ENCODE data around the gene NME4. TPM values are rescaled to one million over a fixed set of nuclear protein-coding genes. Genes with fewer than 3 reads are reported as not detected.

The NME4 gene
- polyA plus RNA-seq, 1 of the 3 experiments (the other 2 are of a cell fraction), result 509 TPM

- TF ChIP-seq FOXM1 (IDR thresholded peaks at IDR 0.05; ENCODE audit: low read depth) (no peak), MEF2A (IDR thresholded peaks at IDR 0.05; ENCODE audit: borderline replicate concordance, low read depth) (no peak), ZBTB33 (IDR thresholded peaks at IDR 0.05; ENCODE audit: borderline replicate concordance, low read depth) (no peak), IRF3 (IDR thresholded peaks at IDR 0.05; ENCODE audit: low read depth, low read length) (no peak), RXRA (IDR thresholded peaks at IDR 0.05; ENCODE audit: borderline replicate concordance, low read depth) (no peak), SMC3 (IDR thresholded peaks at IDR 0.05; ENCODE audit: low read depth, low read length) (no peak), FOSL2 (IDR thresholded peaks at IDR 0.05; ENCODE audit: borderline replicate concordance, low read depth) (no peak)
These were observed 28.2 kb downstream of the NME4 start, which contains the start of gene RAB11FIP3 (continued) for GRCh38 chr16:425082-425718.

GRCh38 chr16:425740-426114, 28.7 kb downstream of the NME4 start:
- Histone ChIP-seq H3K27me3 (ENCODE audit: insufficient read depth) (no peaks in the 10 kb centered on the region), H3K9ac (peak overlapping the region; percentile 54; the same call in 1 of the 2 replicates), H3K9me3 (no peaks in the 10 kb centered on the region), H2AFZ (ENCODE audit: low read depth) (no peak overlapping the region), H3K79me2 (ENCODE audit: insufficient read depth) (peaks cover 46% of the 10 kb centered on the region), H3K9me2 (no peaks in the 10 kb centered on the region), H3K4me2 (no peak overlapping the region; the same call in 1 of the 2 replicates), H4K20me1 (ENCODE audit: insufficient read depth) (peaks cover 41% of the 10 kb centered on the region), H3K27ac (ENCODE audit: low read depth in 2 of 2, low read length in 1 of 2) (peak overlapping the region; percentile 78 to 92; a peak in 3 of 4 replicates), H3F3A (replicated peaks; ENCODE audit: insufficient read depth) (peaks cover 20% of the 10 kb centered on the region), H3K4me3 (ENCODE audit: low read depth in 2 of 2, low read length in 1 of 2) (peak overlapping the region; percentile 70), H3K4me1 (ENCODE audit: control insufficient read depth in 1 of 2, insufficient read depth in 2 of 2, low read depth in 1 of 2, low read length in 1 of 2) (peaks cover 18 to 20% of the 10 kb centered on the region in 2 experiments), H3K36me3 (replicated peaks in 1 of 2; ENCODE audit: control insufficient read depth in 1 of 2, insufficient read depth in 2 of 2, low read length in 1 of 2) (peaks cover 0 to 6% of the 10 kb centered on the region in 2 experiments)
- POLR2A ChIA-PET, result interaction anchor here (0.9 kb wide), 1 partner anchor 101 kb away, joined by 4 read pairs; no protein-coding TSS in a partner anchor
- no peak for DNase-seq
- TF ChIP-seq MXI1 (IDR thresholded peaks at IDR 0.05; ENCODE audit: low read depth, low read length) (no peak), NFIC (IDR thresholded peaks at IDR 0.05; ENCODE audit: borderline replicate concordance) (no peak)
- CTCF ChIA-PET, result interaction anchor here (0.9 to 3.1 kb wide), 6 partner anchors 13 to 140 kb away, joined by 3 to 7 read pairs (median 3); partner anchors contain the start of gene DECR2
- WGBS (ENCODE audit: low lambda C conversion rate), result 0% methylated on average over 9 of the region's 63 CpGs
